SU-DHL-6 (cell line): ENCODE results near the gene CARMIL1.

Experiments used
- H2AFZ ChIP-seq: fragments of 200-600 bp; sonication (generic); 2 replicates; pipeline ENCODE4 v1.6.1; 2014; ENCODE audit warnings: low read depth, mild to moderate bottlenecking, moderate library complexity, mixed read lengths, antibody characterized with exemption, low read length; ENCODE audit not compliant: severe bottlenecking
- H3F3A ChIP-seq: fragments of 200-600 bp; shearing (Covaris generic); 2 replicates; pipeline ENCODE4 v1.6.0; 2016; ENCODE audit warnings: antibody characterized with exemption, mild to moderate bottlenecking; ENCODE audit not compliant: insufficient read depth
- H3K27ac ChIP-seq: fragments of 200-600 bp; sonication (generic); 2 replicates; pipeline ENCODE4 v1.5.1; 2016; ENCODE audit warnings: low read depth, mild to moderate bottlenecking, low read length, moderate library complexity, mixed read lengths
- H3K27me3 ChIP-seq: fragments of 200-600 bp; sonication (generic), shearing (Covaris generic); 2 replicates; pipeline ENCODE4 v1.6.0; 2014; ENCODE audit warnings: mild to moderate bottlenecking, low read length
- H3K36me3 ChIP-seq: fragments of 200-600 bp; sonication (generic); 2 replicates; pipeline ENCODE4 v1.6.1; 2014; ENCODE audit warnings: mild to moderate bottlenecking, low read length, mixed read lengths
- H3K4me2 ChIP-seq: fragments of 300-600, 200-600 bp; shearing (Covaris generic), sonication (generic); 2 replicates; pipeline ENCODE4 v1.6.0; 2014; ENCODE audit warnings: low read length, low read depth, mild to moderate bottlenecking; ENCODE audit not compliant: poor library complexity, severe bottlenecking
- H3K4me3 ChIP-seq: fragments of 200-600 bp; sonication (generic); 2 replicates; pipeline ENCODE4 v1.5.1; 2014; ENCODE audit warnings: antibody characterized with exemption, low read length, mild to moderate bottlenecking, mixed read lengths; ENCODE audit not compliant: insufficient read depth, poor library complexity, severe bottlenecking
- H3K79me2 ChIP-seq: fragments of 200-600 bp; sonication (generic); 2 replicates; pipeline ENCODE4 v1.6.1; 2014; ENCODE audit warnings: mild to moderate bottlenecking, low read length, moderate library complexity; ENCODE audit not compliant: insufficient read depth
- H3K9ac ChIP-seq: fragments of 200-600 bp; sonication (generic); 2 replicates; pipeline ENCODE4 v1.7.0; 2014; ENCODE audit warnings: mild to moderate bottlenecking, low read length
- H3K9me2 ChIP-seq: fragments of 200-600 bp; sonication (generic); replicated peaks from 2 replicates; pipeline ENCODE4 v1.6.1; 2014; ENCODE audit warnings: low read length; ENCODE audit not compliant: insufficient read depth
- H3K9me3 ChIP-seq: fragments of 200-600 bp; sonication (generic); 2 replicates; pipeline ENCODE4 v1.6.1; 2014; ENCODE audit warnings: low read length, mixed read lengths; ENCODE audit not compliant: insufficient read depth
- H4K20me1 ChIP-seq: fragments of 200-600 bp; sonication (generic); 2 replicates; pipeline ENCODE4 v1.6.1; 2014; ENCODE audit warnings: low read depth, mild to moderate bottlenecking, antibody characterized with exemption, low read length, moderate library complexity, mixed read lengths
- CTCF ChIP-seq: fragments of 200-600 bp; sonication (generic); IDR thresholded peaks from one replicate; pipeline ENCODE4 v1.5.1; 2017; ENCODE audit warnings: antibody characterized with exemption, mild to moderate bottlenecking, low read length, moderate library complexity; ENCODE audit not compliant: insufficient read depth, poor library complexity, severe bottlenecking
- EZH2phosphoT487 ChIP-seq: fragments of 200-600 bp; sonication (generic), shearing (Covaris generic); conservative IDR thresholded peaks from 2 replicates; pipeline ENCODE4 v1.6.1; 2018; ENCODE audit warnings: mild to moderate bottlenecking, antibody characterized with exemption, low read length, moderate library complexity, mixed read lengths

Gene CARMIL1

GRCh38 chr6:25599516-25600085 is 320.4 kb downstream of the CARMIL1 start:
- Histone ChIP-seq H3K36me3 (peaks cover 2% of the 10 kb centered on the region; the same call in 1 of the 2 replicates), H3K27ac (no peak overlapping the region), H3K9ac (no peak overlapping the region), H3K4me3 (no peak overlapping the region), H3K4me2 (no peak overlapping the region), H3K27me3 (no peaks in the 10 kb centered on the region), H3K9me2 (no peaks in the 10 kb centered on the region), H4K20me1 (no peaks in the 10 kb centered on the region), H3F3A (peaks cover 7% of the 10 kb centered on the region), H3K9me3 (no peaks in the 10 kb centered on the region), H3K79me2 (no peaks in the 10 kb centered on the region), H2AFZ (no peak overlapping the region)
- TF ChIP-seq EZH2phosphoT487 (no peak), CTCF (no peak)

DNA sequence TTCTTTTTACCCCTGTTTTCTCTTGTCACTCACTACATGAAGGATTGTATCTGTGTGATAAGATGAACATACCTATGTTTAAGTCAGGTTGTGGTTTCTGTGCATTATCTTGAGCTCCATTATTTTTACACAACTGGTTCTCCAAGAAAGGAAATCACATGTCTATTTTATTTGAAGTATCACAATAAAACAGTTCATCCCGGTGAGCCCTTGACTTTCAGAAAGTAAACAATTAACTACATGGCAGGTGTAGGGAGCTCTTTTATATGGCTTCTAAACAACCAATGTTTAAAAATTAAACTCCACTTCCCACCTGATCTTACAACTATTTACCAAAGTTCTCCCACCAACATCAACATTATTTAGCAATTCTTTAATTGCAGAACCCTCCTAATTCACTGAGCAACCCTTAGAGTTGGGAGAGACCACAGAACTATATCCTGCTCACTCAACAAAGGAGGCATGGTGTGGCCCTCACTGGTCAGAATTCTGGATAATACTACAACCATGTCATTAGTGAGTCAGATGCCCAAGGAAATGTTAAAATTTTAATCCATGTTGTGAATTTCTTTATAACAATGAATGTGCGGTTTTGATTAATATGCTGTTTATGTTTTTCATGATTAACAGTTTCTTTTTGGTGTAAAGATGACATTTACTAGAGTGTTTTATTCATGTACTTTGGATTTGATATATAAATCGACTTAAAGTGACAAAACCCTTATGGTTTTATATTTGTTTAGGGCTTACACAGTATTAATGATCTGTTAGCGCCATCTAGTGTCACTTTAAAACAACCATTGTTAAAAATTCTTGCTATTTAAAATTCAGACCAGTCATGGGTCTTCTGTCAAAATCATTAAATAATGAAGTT is 322.9 kb downstream of the CARMIL1 start:
- TF ChIP-seq CTCF (peak; percentile 93), EZH2phosphoT487 (no peak)
- Histone ChIP-seq H3K27me3 (no peaks in the 10 kb centered on the region), H2AFZ (no peak overlapping the region), H3F3A (peaks cover 7% of the 10 kb centered on the region), H3K36me3 (no peaks in the 10 kb centered on the region; the same call in 1 of the 2 replicates), H3K9ac (no peak overlapping the region), H3K4me2 (no peak overlapping the region), H3K79me2 (no peaks in the 10 kb centered on the region), H4K20me1 (no peaks in the 10 kb centered on the region), H3K9me3 (no peaks in the 10 kb centered on the region), H3K4me3 (no peak overlapping the region), H3K9me2 (no peaks in the 10 kb centered on the region), H3K27ac (no peak overlapping the region)

DNA sequence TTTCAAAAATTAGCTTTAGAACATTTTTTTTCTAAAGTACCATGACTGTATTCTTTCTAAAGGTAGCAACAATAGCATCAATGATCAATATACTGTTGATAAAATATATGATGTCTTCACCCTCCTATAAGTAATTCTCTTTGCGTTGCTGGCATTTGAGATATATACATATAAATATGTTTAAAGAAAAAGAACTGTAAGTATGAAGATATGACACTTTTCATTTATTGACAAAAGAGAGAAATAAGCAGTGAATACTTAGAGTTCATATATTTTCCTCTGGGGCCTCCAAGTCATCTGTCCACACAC is 323.5 kb downstream of the CARMIL1 start:
- Histone ChIP-seq H3K4me3 (no peak overlapping the region), H3K36me3 (no peaks in the 10 kb centered on the region; the same call in 1 of the 2 replicates), H3K4me2 (no peak overlapping the region), H4K20me1 (no peaks in the 10 kb centered on the region), H3K9me2 (no peaks in the 10 kb centered on the region), H3K27ac (no peak overlapping the region), H3F3A (peaks cover 7% of the 10 kb centered on the region), H3K27me3 (no peaks in the 10 kb centered on the region), H3K9ac (no peak overlapping the region), H3K79me2 (no peaks in the 10 kb centered on the region), H2AFZ (no peak overlapping the region), H3K9me3 (no peaks in the 10 kb centered on the region)
- TF ChIP-seq EZH2phosphoT487 (no peak), CTCF (no peak)
